GM12891 (cell line): ENCODE measurements around the gene CEMIP.

Source experiments
- PAX5 ChIP-seq: IDR thresholded peaks from 2 replicates; pipeline ENCODE4 v1.6.1; 2011; ENCODE audit warnings: low read length, moderate library complexity, mild to moderate bottlenecking; ENCODE audit not compliant: insufficient read depth, severe bottlenecking
- POLR2A ChIP-seq: IDR thresholded peaks from 2 replicates; pipeline ENCODE4 v1.6.1; 2011; ENCODE audit warnings: low read depth, low read length, control low read depth
- POLR2AphosphoS5 ChIP-seq: IDR thresholded peaks from 2 replicates; pipeline ENCODE4 v1.6.1; 2011; ENCODE audit warnings: low read depth, low read length, control low read depth
- POU2F2 ChIP-seq: IDR thresholded peaks from 2 replicates; pipeline ENCODE4 v1.6.1; 2011; ENCODE audit warnings: low read depth, mild to moderate bottlenecking, control low read depth, low read length, moderate library complexity
- SPI1 ChIP-seq: IDR thresholded peaks from 2 replicates; pipeline ENCODE4 v1.6.1; 2011; ENCODE audit warnings: low read depth, low read length, control low read depth
- TAF1 ChIP-seq: IDR thresholded peaks from 2 replicates; pipeline ENCODE4 v1.6.1; 2011; ENCODE audit warnings: low read depth, low read length, control low read depth

GRCh38 chr15:81000144-81000623 lies 221.0 kb downstream of the CEMIP start:
- no peak for TF ChIP-seq POLR2A
- TF ChIP-seq TAF1 = 0 out of 2 replicates have a peak, but pooled peaks have one; percentile 16
- no peak for TF ChIP-seq POLR2AphosphoS5
- TF ChIP-seq SPI1 = no peak
- 0 out of 2 replicates have a peak, but pooled peaks have one; percentile 19 for TF ChIP-seq POU2F2
- TF ChIP-seq PAX5 = no peak
